ENCODE results near the gene ST3GAL3.

ST3GAL3 gene

DNA sequence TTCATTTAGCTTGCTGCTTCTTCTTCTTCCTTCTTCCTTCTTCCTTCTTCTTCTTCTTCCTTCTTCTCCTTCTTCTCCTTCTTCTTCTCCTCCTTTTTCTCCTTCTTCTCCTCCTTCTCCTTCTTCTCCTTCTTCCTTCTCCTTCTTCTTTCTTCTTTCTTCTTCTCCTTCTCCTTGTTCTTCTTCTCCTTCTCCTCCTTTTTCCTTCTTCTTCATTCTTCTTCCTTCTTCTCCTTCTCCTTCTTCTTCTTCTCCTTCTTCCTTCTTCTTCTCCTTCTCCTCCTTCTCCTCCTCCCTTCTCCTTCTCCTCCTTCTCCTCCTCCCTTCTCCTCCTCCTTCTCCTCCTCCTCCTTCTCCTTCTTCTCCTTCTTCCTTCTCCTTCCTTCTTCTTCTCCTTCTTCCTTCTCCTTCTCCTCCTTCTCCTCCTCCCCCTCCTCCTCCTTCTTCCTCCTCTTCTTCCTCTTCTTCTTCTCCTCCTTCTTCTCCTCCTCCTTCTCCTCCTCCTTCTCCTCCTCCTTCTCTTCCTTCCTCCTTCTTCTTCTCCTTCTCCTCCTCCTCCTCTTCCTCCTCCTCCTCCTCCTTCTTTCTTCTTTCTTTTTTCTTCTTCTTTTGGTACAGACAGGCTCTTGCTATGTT is 110.1 kb downstream of the ST3GAL3 start:
- TF ChIP-seq POLR2A (IDR thresholded peaks at IDR 0.05; ENCODE audit: extremely low read depth, insufficient read length) (no peak), MYC (IDR thresholded peaks at IDR 0.05; ENCODE audit: low read depth, low read length) (no peak)
- TF ChIP-seq, protein P1, sequence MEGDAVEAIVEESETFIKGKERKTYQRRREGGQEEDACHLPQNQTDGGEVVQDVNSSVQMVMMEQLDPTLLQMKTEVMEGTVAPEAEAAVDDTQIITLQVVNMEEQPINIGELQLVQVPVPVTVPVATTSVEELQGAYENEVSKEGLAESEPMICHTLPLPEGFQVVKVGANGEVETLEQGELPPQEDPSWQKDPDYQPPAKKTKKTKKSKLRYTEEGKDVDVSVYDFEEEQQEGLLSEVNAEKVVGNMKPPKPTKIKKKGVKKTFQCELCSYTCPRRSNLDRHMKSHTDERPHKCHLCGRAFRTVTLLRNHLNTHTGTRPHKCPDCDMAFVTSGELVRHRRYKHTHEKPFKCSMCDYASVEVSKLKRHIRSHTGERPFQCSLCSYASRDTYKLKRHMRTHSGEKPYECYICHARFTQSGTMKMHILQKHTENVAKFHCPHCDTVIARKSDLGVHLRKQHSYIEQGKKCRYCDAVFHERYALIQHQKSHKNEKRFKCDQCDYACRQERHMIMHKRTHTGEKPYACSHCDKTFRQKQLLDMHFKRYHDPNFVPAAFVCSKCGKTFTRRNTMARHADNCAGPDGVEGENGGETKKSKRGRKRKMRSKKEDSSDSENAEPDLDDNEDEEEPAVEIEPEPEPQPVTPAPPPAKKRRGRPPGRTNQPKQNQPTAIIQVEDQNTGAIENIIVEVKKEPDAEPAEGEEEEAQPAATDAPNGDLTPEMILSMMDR (IDR thresholded peaks at IDR 0.05; ENCODE audit: low read depth, low read length) = no peak
- TF ChIP-seq, protein P2, sequence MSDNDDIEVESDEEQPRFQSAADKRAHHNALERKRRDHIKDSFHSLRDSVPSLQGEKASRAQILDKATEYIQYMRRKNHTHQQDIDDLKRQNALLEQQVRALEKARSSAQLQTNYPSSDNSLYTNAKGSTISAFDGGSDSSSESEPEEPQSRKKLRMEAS (IDR thresholded peaks at IDR 0.05; ENCODE audit: low read depth, low read length) = no peak
- no peak for DNase-seq (ENCODE audit: low read depth)
- no peak overlapping the region for H3K4me3 ChIP-seq (ENCODE audit: low read depth, low read length)

DNA sequence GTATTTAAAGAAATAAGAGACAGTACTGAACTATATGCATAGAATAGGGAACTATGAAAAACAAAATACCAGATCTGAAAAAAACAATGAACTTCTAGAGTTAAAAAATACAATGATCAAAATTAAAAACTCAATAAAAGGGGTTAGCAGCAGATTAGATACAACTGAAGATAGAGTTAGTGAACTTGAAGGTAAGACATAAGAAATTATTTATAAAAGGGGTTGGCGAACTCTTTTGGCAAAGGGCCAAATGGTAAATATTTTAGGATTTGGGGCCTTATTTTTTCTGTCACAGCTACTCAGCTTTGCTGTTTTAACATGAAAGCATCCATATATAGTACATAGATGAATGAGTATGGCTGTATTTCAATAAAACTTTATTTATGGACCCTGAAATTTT is 111.4 kb downstream of the ST3GAL3 start:
- H3K4me3 ChIP-seq (ENCODE audit: low read depth, low read length) = no peak overlapping the region

DNA sequence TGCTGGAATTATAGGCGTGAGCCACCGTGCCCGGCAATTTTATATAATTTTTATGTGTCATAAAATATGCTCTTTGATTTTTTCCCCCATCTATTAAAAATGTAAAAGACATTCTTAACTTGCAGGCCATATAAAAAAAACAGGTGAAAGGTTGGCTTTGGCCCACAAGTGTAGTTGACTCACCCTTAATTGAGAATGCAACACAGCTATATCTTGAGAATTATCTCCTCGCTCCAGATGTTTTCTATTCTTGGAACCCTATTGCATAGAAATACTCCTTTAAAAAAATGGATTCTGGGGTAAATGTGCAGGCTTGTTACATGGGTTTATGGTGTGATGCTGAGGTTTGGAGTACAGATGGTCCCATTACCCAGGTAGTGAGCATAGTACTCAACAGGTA is 112.0 kb downstream of the ST3GAL3 start:
- TF ChIP-seq POLR2A (IDR thresholded peaks at IDR 0.05; ENCODE audit: extremely low read depth, insufficient read length) (no peak), MYC (IDR thresholded peaks at IDR 0.05; ENCODE audit: low read depth, low read length) (no peak)
- TF ChIP-seq, protein P1 (IDR thresholded peaks at IDR 0.05; ENCODE audit: low read depth, low read length) = no peak
- TF ChIP-seq, protein P2 (IDR thresholded peaks at IDR 0.05; ENCODE audit: low read depth, low read length) = no peak
- no peak for DNase-seq (ENCODE audit: low read depth)
- H3K4me3 ChIP-seq (ENCODE audit: low read depth, low read length) = no peak overlapping the region

More for the DNA sequence above, 111.4 kb downstream of the ST3GAL3 start:
- TF ChIP-seq, protein P2 (IDR thresholded peaks at IDR 0.05; ENCODE audit: low read depth, low read length) = no peak
- TF ChIP-seq, protein P1 (IDR thresholded peaks at IDR 0.05; ENCODE audit: low read depth, low read length) = no peak
- TF ChIP-seq MYC (IDR thresholded peaks at IDR 0.05; ENCODE audit: low read depth, low read length) (no peak), POLR2A (IDR thresholded peaks at IDR 0.05; ENCODE audit: extremely low read depth, insufficient read length) (no peak)
- DNase-seq (ENCODE audit: low read depth) = no peak

DNA sequence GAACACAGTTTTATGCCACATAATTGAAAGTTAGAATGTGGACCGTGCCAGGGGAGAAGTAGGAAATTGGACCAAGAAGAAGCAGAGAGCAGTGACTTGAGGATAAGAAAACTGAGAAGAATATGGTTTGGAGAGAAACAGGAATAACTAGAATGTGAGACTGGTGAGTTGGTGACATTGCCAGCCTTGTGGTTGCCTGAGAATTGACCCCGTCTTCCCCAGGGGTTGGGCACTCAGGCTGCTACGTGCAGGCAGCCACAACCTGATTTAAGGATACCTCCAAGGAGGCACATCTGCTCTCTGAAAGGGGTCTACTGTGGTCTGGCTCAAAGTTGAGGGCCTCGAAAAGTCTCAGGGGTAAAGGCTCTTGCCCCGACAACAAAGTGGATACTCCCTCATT is 114.1 kb downstream of the ST3GAL3 start:
- H3K4me3 ChIP-seq (ENCODE audit: low read depth, low read length) = no peak overlapping the region
- TF ChIP-seq POLR2A (IDR thresholded peaks at IDR 0.05; ENCODE audit: extremely low read depth, insufficient read length) (no peak), MYC (IDR thresholded peaks at IDR 0.05; ENCODE audit: low read depth, low read length) (no peak)
- TF ChIP-seq, protein P1 (IDR thresholded peaks at IDR 0.05; ENCODE audit: low read depth, low read length) = no peak
- TF ChIP-seq, protein P2 (IDR thresholded peaks at IDR 0.05; ENCODE audit: low read depth, low read length) = no peak
- DNase-seq (ENCODE audit: low read depth) = no peak

DNA sequence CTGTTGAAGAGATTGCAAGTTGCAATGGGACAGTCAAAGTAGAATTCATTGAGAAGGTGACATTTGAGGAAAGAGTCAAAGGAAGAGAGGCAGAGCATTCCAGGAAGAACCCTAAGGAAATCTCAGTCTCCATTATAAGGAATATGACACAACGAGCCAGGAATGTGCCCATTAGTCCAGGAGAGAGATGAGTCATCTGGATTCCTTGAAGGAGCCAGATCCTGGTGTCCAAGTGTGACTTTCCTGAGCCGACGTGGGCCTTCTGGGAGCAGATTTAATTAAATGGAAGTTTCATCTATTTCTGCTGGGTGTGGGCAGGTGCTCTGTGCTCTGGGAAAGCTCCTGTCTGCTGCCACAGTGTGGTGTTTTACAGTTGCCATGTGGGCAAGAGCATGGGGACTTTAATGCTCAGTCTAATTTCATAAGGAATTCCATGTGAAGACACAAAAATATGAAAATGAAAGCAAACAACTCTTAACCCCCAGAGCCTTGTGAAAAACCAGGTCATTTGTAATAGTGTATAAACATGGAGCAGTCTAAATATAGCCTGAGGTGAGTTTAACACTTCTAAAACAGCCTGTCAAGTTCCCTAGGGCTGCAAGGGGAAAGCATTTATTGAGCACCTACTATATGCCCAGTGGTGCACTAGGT is 114.8 kb downstream of the ST3GAL3 start:
- no peak overlapping the region for H3K4me3 ChIP-seq (ENCODE audit: low read depth, low read length)
- no peak for DNase-seq (ENCODE audit: low read depth)
- TF ChIP-seq, protein P1 (IDR thresholded peaks at IDR 0.05; ENCODE audit: low read depth, low read length) = no peak
- TF ChIP-seq, protein P2 (IDR thresholded peaks at IDR 0.05; ENCODE audit: low read depth, low read length) = no peak
- TF ChIP-seq MYC (IDR thresholded peaks at IDR 0.05; ENCODE audit: low read depth, low read length) (no peak), POLR2A (IDR thresholded peaks at IDR 0.05; ENCODE audit: extremely low read depth, insufficient read length) (no peak)

Measured in NB4 (cell line).